Activated T-cell treated with anti-CD3 and anti-CD28 coated beads, Interleukin-2, amount 50 U/mL, for 4 hours (primary cell): ENCODE data around the gene GHR. TPM values are rescaled to one million over a fixed set of nuclear protein-coding genes. Genes with fewer than 3 reads are reported as not detected.

Experiments
- ATAC-seq, 2 donors: fragments of 200-7000 bp; cut with Tn5 transposase; one replicate each; pipeline ENCODE4 v1.10.0; 2021
- DNase-seq: peaks from one replicate; pipeline ENCODE4 v3.0.0-alpha.2; 2020
- H3K27me3 Mint-ChIP-seq: one replicate; pipeline ENCODE4 v1.8.0; 2021; ENCODE audit warnings: low read depth, mixed read lengths
- H3K36me3 Mint-ChIP-seq: one replicate; pipeline ENCODE4 v1.8.0; 2022; ENCODE audit warnings: mixed read lengths; ENCODE audit not compliant: insufficient read depth
- H3K4me1 Mint-ChIP-seq: one replicate; pipeline ENCODE4 v1.8.0; 2021; ENCODE audit warnings: low read depth, mixed read lengths
- H3K4me3 Mint-ChIP-seq: one replicate; pipeline ENCODE4 v1.8.0; 2021; ENCODE audit warnings: mild to moderate bottlenecking, moderate library complexity, mixed read lengths
- H3K9me3 Mint-ChIP-seq: one replicate; pipeline ENCODE4 v1.8.0; 2021; ENCODE audit warnings: mixed read lengths
- total RNA-seq, 3 donors: library from RNA; stranded (reverse); gene quantifications; one replicate each; pipeline ENCODE4 v1.2.1, GENCODE V29; 2021

Gene GHR
- total RNA-seq, 3 donors from 2014 or later = 0.08 TPM; not detected in 2

GRCh38 chr5:42632354-42632900 lies 209.2 kb downstream of the GHR start:
- H3K4me1 Mint-ChIP-seq = no peaks in the 10 kb centered on the region
- DNase-seq (no peak), ATAC-seq (no peak)
- H3K9me3 Mint-ChIP-seq = no peaks in the 10 kb centered on the region
- no peak overlapping the region for H3K4me3 Mint-ChIP-seq
- H3K36me3 Mint-ChIP-seq = no peaks in the 10 kb centered on the region
- H3K27me3 Mint-ChIP-seq = no peaks in the 10 kb centered on the region

GRCh38 chr5:42634575-42634974 lies 211.3 kb downstream of the GHR start:
- peaks cover 5% of the 10 kb centered on the region for H3K27me3 Mint-ChIP-seq
- no peaks in the 10 kb centered on the region for H3K9me3 Mint-ChIP-seq
- H3K36me3 Mint-ChIP-seq = no peaks in the 10 kb centered on the region
- H3K4me3 Mint-ChIP-seq = no peak overlapping the region
- H3K4me1 Mint-ChIP-seq = no peaks in the 10 kb centered on the region
- no peak for DNase-seq
- ATAC-seq = no peak

DNA sequence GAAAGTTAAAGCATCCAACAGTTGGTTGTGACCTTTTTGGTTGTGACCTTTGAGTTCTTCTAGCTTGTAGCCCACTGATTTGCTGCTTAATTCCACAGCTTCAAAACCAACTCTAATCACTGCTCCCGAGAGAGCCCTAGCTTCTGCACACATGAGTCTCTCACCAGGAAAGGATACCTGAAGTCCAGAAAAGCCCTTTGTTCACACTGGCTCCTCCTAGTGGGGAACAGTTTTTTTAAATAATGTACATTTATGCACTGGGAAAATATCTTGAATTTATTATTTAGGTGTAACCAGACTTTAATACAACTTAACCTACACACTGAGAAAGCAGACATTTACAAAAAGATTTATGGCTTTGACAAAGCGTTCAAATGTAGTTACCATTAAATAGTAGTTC lies 213.2 kb downstream of the GHR start:
- Mint-ChIP-seq H3K4me3 (no peak overlapping the region), H3K36me3 (no peaks in the 10 kb centered on the region), H3K4me1 (no peaks in the 10 kb centered on the region), H3K9me3 (no peaks in the 10 kb centered on the region), H3K27me3 (peaks cover 6% of the 10 kb centered on the region)
- ATAC-seq = no peak
- no peak for DNase-seq

DNA sequence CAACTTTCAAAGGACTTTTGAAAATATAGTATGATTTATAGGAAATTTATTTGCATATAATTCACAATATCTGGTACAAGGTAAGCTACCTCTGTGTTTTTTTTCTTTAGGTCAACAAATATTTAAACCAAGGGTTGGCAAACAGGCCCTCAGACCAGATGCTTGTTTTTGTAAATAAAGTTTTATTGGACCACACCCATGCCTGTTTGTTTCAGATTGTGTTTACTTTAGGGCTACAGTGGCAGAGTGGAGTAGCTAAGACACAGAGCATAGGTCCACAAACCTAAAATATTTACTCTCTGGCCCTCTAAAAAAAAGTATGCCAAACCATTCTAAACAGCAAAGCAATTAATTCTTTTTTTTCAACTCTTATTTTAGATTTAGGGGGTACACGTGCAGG lies 213.7 kb downstream of the GHR start:
- Mint-ChIP-seq H3K36me3 (no peaks in the 10 kb centered on the region), H3K9me3 (no peaks in the 10 kb centered on the region), H3K4me1 (no peaks in the 10 kb centered on the region), H3K27me3 (peaks cover 10% of the 10 kb centered on the region), H3K4me3 (no peak overlapping the region)
- no peak for ATAC-seq
- DNase-seq = no peak

GRCh38 chr5:42638972-42639371 lies 215.7 kb downstream of the GHR start:
- DNase-seq = no peak
- Mint-ChIP-seq H3K4me1 (no peaks in the 10 kb centered on the region), H3K36me3 (no peaks in the 10 kb centered on the region), H3K9me3 (no peaks in the 10 kb centered on the region), H3K27me3 (peaks cover 12% of the 10 kb centered on the region), H3K4me3 (no peak overlapping the region)
- ATAC-seq = no peak

- H3K4me1 Mint-ChIP-seq = no peaks in the 10 kb centered on the region
- no peaks in the 10 kb centered on the region for H3K36me3 Mint-ChIP-seq
- H3K4me3 Mint-ChIP-seq = no peak overlapping the region
- H3K9me3 Mint-ChIP-seq = no peaks in the 10 kb centered on the region
- no peak for DNase-seq
- peaks cover 19% of the 10 kb centered on the region for H3K27me3 Mint-ChIP-seq
- ATAC-seq = no peak
Measured at GRCh38 chr5:42640835-42641234, 217.6 kb downstream of the GHR start.

GRCh38 chr5:42641336-42642005 lies 218.2 kb downstream of the GHR start:
- Mint-ChIP-seq H3K27me3 (peaks cover 19% of the 10 kb centered on the region), H3K4me1 (no peaks in the 10 kb centered on the region), H3K9me3 (no peaks in the 10 kb centered on the region), H3K36me3 (no peaks in the 10 kb centered on the region), H3K4me3 (no peak overlapping the region)
- no peak for ATAC-seq
- DNase-seq = no peak

DNA sequence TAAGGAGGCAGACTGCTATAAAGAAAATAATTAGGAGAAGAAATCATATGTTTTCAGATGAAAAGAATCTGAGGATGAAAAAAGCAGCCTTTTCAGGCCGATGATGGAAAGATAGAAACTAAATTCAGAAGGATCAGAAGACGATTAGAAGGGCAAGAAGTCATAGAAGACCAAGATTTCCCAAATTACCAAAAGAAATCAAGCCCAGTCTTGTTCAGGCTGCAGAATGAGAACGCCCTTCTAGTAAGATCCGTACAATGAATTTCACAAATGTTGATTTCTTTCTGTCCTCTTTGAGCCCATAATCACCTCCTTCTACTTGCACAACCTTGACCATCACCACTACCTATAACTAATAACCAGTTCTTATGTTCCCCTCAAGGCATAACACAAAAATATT lies 218.8 kb downstream of the GHR start:
- H3K27me3 Mint-ChIP-seq = peaks cover 19% of the 10 kb centered on the region
- no peaks in the 10 kb centered on the region for H3K36me3 Mint-ChIP-seq
- no peaks in the 10 kb centered on the region for H3K9me3 Mint-ChIP-seq
- no peak overlapping the region for H3K4me3 Mint-ChIP-seq
- no peaks in the 10 kb centered on the region for H3K4me1 Mint-ChIP-seq
- ATAC-seq (no peak), DNase-seq (no peak)

GRCh38 chr5:42643360-42643759 lies 220.1 kb downstream of the GHR start:
- ATAC-seq (no peak), DNase-seq (no peak)
- Mint-ChIP-seq H3K36me3 (no peaks in the 10 kb centered on the region), H3K27me3 (peaks cover 18% of the 10 kb centered on the region), H3K9me3 (no peaks in the 10 kb centered on the region), H3K4me3 (no peak overlapping the region), H3K4me1 (no peaks in the 10 kb centered on the region)

GRCh38 chr5:42645138-42645537 lies 221.9 kb downstream of the GHR start:
- Mint-ChIP-seq H3K4me1 (no peaks in the 10 kb centered on the region), H3K36me3 (no peaks in the 10 kb centered on the region), H3K9me3 (no peaks in the 10 kb centered on the region), H3K27me3 (peaks cover 14% of the 10 kb centered on the region), H3K4me3 (no peak overlapping the region)
- DNase-seq (no peak), ATAC-seq (no peak)

- H3K9me3 Mint-ChIP-seq = no peaks in the 10 kb centered on the region
- no peak for ATAC-seq
Measured at GRCh38 chr5:42648036-42648435, 224.8 kb downstream of the GHR start.

GRCh38 chr5:42648915-42649314 lies 225.7 kb downstream of the GHR start:
- Mint-ChIP-seq H3K4me1 (no peaks in the 10 kb centered on the region), H3K4me3 (no peak overlapping the region), H3K9me3 (no peaks in the 10 kb centered on the region), H3K36me3 (no peaks in the 10 kb centered on the region), H3K27me3 (peaks cover 6% of the 10 kb centered on the region)
- ATAC-seq (no peak), DNase-seq (no peak)

More at GRCh38 chr5:42648036-42648435, 224.8 kb downstream of the GHR start:
- DNase-seq = no peak
- Mint-ChIP-seq H3K4me1 (no peaks in the 10 kb centered on the region), H3K36me3 (no peaks in the 10 kb centered on the region), H3K27me3 (peaks cover 6% of the 10 kb centered on the region), H3K4me3 (no peak overlapping the region)

DNA sequence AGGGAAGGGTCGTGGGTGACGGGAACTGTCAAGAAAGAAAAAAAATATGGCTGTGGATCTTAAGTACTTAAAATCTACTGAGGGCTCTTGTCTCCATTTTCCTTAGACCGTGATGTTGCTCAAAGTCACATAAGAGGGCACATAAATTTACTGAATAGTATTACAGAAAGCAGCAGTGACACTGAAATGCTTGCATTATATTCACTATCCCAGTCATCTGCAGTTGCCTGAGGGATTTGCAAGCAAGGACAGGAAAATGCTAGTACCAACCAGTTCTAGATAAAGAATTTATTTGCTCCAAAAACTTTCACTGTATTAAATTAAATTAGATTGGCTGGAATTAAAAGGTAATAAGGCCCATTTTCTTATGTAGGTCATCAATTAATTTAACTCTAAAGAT lies 226.8 kb downstream of the GHR start:
- DNase-seq = no peak
- Mint-ChIP-seq H3K27me3 (peaks cover 4% of the 10 kb centered on the region), H3K36me3 (no peaks in the 10 kb centered on the region), H3K9me3 (no peaks in the 10 kb centered on the region), H3K4me1 (no peaks in the 10 kb centered on the region), H3K4me3 (no peak overlapping the region)
- no peak for ATAC-seq

GRCh38 chr5:42653705-42654104 lies 230.5 kb downstream of the GHR start:
- no peak for DNase-seq
- Mint-ChIP-seq H3K4me1 (no peaks in the 10 kb centered on the region), H3K27me3 (no peaks in the 10 kb centered on the region), H3K9me3 (no peaks in the 10 kb centered on the region), H3K36me3 (no peaks in the 10 kb centered on the region), H3K4me3 (no peak overlapping the region)
- no peak for ATAC-seq

DNA sequence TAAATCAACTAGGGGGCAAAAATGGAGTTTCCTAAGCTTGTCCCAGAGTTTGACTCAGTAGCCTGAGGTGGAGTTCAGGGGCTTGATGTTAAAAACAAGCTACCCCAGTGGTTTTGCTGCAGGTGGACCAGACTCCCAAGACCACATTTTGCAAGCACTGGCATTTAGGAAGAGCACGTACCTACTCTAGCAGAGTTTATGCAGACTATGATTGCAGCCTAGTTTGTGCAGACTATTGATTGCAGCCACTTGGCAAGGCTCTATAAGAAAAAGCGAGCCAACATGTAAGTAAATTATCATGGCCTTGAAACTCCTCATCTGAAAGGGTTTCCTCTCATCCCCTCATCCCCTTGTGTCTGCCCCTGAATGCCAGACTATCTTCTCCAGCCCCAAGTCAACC lies 231.4 kb downstream of the GHR start:
- no peaks in the 10 kb centered on the region for H3K4me1 Mint-ChIP-seq
- H3K36me3 Mint-ChIP-seq = no peaks in the 10 kb centered on the region
- H3K4me3 Mint-ChIP-seq = no peak overlapping the region
- DNase-seq (no peak), ATAC-seq (no peak)
- no peaks in the 10 kb centered on the region for H3K27me3 Mint-ChIP-seq
- H3K9me3 Mint-ChIP-seq = no peaks in the 10 kb centered on the region
